SKM-1 treated with dmso at 0.1 percent for 144 hours (cell line): ENCODE measurements around the gene DCTN3.

Experiments
- DNase-seq: peaks from one replicate; lab custom pipeline; 2025; ENCODE audit not compliant: unreplicated experiment; lab: John Stamatoyannopoulos, UW

The DCTN3 gene

DNA sequence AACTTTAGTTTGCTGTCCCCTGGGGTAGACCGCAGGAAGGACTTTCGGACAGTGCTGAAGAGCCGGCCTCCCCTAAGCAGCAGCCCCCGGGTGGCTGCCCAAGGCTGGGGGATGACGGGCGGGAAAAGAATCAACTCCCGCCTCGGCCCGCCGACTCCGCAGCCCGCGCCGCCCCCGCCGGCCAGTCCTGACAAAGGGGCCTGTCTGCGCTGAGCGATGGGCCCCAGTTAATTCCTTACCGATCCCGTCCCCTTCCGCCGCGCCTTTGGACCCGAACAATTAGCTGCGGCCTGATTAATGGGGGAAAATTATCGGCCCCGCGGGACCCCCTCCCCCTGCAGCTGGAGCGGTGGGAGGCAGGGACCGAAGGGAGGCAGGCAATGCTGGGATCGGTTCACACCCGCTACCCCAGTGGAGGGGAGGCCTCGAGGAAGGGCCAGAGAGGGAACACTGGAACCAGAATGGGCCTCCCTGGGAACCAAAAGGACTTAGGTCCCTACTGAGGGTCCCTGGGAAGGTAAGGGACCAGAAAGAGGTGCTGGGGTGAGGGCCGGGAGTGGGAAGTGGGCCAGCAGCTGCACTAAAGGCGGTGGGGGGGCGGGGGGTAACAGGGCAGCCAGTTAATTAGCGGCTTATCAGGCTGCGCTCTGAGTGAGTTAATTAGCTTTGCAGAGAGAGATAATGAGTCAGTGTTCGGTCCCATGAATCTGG is 4.3 kb upstream of the DCTN3 start:
- DNase-seq, result no peak

DNA sequence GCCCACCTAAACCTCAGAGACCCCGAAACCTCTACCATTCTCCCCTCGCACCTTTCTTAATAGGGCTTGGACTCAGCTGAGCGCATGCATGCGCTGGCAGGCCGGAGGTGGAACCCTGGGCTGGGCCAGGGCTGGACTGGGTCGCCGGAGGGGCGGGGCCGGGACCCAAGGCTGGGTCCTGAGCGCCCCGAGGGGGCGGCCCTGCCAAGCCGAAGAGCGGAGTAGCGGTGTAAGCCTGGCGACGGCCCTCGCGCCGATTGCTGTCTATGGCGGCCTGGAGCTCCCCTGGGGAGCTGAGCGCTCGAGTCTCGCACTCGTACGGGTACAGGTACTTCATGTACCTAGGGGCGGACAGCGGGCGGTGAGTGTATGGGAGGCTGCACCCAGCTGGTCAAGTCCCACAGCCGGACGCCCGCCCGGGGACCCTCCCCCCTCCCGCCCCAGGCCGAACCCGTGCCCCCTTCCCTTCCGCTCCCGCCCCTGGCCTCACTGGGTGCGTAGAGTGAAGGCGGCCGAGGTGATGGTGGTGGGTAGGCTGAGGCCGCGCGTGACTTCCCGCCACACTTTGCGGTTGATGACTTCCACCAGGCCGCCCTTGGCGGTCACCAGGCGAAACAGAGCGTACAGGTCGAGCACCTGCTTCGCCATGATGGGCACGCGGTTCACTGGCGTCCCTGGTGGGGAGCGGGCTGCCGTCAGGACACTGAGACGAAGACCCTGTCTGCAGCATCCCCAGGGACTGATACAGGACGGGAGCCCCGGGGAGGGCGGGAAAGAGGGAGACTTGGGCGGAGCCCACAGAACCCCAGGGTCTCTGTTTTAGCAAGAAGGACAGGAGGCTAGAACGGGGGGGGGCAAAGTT is 3.3 kb upstream of the DCTN3 start:
- DNase-seq, result no peak

DNA sequence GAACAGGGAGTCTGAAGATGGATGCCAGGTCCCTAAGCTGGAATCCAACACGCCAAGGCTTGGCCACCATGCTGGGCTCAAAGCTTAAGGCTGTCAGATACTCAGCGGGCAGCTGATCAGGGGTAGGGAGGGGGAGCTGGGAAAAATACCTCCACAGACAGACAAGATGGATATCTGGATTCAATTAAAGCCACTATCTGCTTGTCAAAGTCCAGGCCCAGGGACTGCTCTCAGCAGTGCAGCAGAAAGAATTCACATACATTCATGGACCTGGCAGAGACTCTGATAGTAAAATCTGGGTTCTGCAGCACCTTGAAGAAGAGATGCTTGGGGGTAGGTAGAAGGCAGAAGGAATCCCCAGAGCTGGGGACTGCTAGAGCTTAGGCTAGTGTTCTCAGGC is 5.2 kb downstream of the DCTN3 start:
- DNase-seq, result no peak

DNA sequence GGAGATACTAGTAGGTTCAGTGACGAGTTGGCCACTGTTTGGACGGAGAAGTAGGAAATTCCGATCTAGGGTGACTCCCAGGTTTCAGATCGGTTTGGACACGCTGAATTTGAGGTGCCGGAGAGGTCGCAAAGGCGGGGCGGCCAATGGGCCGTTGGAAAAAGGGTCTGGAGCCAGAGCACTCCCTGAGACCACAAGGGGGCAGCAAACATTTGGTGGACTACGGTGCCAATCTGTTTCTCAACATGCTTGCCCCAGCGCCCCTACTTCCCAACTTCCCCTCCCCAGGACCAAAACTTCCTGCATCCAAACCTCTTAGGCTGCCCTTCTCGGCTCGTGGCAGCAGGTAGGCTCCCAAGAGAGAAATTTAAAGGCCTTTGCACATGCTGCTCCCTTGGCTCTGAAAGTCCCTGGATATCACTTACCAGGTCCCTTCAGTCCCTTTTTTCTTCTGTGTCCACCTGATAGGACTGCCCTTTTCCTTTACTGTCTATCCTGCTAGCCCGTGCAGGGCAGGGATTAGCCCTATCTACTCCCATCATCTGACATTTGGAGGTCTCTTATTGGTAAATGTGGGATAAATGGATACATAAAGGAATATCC is 7.4 kb downstream of the DCTN3 start:
- peak; percentile 76 for DNase-seq

DNA sequence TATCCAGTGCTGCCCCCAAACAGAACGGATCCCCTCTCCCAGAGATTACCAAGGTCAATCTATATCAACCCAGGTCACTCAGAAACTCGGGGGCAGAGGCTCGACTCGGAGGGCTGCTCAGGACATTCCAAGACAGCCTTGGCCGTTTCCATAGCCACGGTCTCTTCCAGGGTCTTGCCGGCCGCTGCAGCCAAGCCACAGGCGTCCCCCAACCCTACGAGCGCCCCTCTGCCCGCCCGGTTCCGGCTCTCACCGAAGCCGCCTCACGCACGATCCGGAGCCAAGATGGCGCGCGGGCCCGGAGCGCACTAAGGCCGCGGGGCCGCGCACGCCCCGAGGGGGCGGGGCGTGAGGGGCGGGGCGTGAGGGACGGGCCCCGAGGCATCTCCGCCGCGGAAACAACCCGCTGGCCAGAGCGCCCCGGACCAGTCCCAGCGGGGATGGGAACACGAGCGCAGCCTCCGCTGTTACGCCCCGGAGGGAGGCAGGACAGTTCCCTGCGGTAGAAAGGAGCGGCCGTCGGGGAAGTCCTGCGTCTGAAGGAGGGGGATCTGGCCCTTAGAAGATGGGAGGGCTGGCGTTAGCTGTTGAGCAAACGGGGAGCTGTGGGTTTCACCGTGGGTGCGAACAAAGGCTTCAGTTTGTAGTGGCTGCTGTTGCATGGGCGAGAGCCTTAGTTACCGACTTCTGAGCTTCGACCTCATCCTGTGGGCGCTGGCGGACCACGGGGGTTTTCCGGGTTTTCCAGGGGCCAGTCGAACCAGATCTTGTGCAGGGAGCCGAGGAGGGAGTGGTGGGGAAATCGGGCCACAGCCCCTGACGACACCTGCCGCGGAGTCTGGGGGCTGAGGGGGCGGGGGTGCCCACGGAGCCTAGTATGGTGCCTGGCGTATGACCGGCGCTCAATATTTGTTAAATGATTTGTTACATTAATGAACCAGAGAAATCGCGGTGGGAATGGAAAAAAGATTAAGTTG is 8.2 kb downstream of the DCTN3 start, which contains the start of gene RPP25L:
Gene RPP25L (minus strand): TSS at position 287 of the 977 bp plus-strand sequence. CDS start 801 bp downstream, outside the sequence.
- DNase-seq, result peak; percentile 71

DNA sequence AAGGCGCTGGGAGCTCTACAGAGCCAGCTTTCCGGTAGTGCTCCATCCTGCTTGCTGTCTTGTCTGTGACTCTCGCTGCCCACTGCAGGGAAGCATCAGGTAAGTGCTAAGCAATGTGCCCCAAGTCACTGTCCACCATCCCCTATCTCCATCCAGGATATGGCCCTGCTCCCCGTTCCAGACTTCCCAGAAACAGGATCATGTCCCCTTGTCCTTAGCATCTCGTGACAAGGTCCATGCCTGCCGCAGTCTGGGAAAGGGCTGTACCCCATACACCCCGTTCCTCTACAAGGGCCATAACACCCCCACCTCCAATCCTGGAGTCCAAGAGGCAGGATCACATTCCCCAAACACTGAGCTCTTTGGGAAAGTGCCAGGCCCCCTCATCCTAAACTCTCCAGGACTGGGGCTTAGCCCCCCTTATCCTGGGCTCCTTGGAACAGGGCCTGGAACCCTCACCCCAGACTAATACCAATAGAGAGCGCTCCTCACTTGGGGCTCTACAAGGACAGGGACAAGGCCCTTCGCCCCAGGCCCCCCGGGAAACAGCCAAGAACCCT is 9.0 kb downstream of the DCTN3 start:
- no peak for DNase-seq

DNA sequence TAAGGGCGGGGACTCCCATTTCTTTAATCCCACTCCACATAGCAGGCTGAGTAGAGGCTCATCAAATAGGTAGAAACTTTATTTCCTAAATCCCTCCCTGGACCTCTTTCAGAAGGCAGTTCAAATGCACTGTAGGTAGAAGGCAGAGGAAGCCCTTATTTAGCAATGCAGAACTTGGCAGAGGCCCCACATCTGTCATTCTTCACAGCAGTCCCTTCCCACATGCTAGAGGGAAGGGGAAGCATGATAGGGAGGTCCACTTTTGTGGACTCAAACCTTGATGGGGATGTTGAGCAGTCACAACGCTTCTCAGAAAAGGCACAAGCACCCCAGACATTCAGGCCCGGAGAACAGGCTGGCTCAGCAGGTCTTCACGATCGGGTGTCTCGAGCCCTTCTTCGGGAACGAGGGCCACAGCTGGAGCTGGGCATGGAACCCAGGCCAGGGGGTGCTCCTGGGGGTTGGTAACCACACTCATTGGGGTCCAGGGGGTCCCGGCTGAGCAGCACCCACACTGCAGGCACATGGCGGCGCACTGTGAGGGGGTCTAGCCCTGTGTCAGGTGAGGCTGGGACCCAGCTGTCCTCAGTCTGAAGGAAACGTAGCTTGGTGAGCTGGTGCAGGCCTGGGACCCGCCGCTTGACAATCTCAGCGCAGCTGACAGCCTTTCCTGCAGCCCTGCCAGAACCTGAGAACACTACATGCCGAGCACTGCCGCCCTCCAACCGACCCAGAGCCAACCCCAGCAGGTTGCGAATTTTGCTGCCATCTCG is 9.7 kb downstream of the DCTN3 start:
- no peak for DNase-seq

DNA sequence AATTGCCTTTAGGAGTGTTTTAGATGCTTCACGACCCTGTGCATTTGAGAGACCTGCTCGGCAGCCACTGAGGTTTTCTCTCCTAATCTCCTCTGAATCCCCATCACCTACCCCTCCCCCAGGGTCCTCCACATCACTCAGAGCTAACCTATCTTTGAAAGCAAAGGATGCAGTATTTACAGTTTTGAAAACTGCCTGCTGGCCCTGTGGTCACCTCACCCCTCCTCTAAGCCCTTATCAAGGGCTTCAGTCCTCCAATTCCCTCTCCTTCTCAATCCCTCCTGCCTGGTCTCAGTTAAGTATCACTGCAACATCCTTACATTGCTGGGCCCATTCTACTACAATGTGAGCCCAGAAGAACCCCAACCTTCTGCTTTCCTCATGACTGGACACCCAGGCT is 13.0 kb downstream of the DCTN3 start:
- no peak for DNase-seq

DNA sequence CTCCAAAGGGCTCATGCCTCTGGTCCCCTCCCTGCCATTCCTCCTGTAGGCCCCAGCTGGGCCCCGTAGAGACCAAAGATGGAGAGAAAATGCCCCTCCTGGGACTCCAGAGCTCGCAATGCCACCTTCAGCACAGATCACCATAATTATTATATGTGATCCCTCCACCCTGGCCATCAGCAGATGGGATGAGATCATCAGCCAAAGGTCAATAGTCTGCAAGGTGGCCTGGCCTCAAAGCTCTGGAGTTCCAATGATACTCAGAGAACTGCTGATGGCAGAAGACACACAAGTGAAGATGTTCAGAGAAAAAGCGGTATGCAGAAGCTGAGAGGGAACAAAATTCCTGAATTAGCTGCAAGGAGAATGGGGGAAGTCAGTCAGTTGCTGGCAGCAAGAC is 13.4 kb downstream of the DCTN3 start:
- DNase-seq, result no peak

DNA sequence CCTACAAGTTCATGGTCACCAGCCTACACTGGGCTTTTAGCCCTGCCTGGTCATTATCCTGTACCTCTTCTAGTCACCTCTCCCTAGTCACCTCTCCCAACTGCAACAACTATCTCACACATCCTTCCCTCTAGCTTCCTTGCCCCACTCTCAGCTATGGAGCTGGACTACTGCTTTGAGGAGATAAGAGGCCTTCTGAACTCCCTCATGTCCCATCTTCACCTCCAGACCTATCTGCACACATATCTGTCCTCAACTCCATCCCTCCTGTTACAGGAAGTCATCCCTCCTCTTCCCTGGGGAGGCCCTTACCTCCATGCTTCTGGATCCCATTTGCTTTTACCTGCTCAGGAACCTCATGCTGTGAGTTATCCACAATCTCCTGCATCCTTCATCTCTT is 14.1 kb downstream of the DCTN3 start:
- no peak for DNase-seq

DNA sequence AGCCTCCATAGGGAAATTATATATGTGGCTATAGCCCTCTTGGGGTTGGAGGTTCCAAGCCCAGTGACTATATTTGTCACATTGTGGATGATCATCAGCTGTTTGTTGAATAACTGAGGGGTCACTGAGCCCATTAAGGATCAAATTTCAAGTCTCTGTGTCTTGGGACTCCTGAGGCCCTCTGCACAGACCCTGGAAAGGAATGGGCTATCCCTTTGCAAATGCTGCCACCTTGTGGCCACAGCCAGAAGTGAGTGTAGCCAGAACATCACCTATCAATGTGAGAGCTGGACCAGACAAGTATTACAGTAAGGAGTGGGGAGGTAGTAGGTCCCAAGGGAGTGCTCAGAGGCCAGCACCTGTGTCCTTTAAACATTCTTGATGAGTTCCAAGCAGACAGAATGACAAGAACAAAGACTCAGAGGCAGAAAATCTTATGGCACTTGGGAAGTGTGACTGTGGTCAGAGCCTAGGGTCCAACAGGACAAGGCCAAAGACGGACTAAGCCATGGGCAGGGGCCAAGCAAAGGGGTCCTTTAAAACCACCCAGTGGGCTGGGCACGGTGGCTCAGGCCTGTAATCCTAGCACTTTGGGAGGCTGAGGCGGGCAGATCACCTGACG is 16.6 kb downstream of the DCTN3 start:
- peak; percentile 41 for DNase-seq

DNA sequence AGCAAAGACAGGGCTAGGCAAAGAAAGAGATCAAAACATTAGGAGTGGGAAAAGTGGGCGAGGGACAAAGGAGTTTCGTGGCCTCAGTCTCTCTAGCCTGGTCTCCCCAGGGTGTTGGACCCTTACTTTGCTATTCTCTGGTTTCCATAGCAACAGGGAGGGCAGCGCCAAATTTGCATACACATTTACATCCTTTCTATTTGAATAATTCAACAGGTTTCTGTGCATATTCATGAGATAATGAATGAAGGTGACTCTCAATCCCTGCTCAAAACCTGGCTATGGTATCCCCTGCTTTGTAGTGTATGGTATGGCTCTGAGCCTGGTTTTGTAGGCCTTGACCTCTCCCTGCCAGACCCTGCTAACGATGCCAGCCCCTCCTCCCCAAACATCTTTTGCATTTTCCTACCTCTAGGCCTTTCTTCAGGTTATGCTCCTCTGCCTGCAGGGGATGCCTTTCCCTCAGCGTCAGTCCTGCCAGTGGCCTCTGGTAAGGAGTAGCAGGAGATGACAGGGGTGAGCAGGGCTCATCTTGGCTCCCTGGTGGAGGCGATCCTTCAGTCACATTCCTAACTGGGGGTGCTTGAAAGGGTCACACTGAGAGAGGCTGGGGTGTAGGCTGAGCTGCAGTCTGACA is 18.2 kb downstream of the DCTN3 start:
- no peak for DNase-seq

DNA sequence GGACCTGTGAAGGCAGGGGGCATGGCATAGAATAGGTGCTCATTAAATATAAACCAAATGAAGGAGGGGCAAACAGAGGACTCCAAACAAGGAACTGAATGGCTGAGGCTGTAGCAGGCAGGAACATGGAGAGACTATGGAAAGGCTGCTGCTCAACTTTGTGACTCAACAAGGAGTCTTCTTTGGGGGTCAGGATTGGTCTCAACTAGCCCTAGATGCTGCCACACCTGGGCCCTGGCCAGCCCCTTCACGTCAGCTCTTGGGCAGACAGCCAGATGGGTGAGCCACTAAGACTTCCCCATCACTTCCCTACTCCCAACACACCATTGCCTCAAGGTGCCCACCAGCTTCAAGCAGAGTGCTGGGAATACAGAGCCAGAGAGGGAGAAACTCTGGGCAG is 19.4 kb downstream of the DCTN3 start:
- no peak for DNase-seq

DNA sequence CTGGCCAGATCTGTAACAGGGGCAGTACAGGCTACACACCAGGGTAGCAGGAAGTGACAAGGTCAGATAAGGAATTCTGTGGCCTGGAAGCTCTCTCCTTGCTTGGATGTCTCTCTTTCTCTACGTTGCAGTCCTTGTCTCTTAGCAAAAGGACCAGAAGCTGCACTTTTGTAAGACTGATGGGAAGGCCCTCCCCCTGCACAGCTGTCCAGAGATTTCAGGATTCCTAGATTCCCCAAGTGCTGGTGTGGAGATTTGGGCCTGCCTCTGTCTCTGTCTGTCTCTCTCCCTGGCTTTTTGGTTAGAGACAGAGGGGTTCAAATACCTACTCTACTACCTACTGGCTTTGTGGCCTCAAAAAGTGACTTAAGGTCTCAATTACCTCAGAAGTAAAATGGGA is 20.7 kb downstream of the DCTN3 start:
- DNase-seq, result no peak

DNA sequence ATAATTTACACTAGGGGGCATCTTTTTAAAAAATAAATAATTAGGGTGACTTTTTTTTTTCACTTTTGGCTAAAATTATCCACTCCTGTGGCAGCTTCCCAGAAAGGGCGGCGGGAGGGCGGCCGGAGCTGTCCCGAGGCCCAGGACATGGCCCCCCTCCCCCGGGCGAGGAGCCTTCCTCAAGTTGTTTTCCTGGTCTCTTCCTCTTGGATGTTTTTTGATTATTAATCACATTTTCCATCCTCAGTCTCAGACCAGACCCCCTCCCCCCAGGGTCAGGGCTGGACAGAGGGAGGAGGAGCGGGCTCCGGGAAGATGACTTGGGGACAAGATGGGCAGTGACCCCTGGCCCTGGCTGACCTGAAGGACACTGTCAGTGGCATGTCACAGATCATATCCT is 26.1 kb downstream of the DCTN3 start:
- DNase-seq, result no peak

DNA sequence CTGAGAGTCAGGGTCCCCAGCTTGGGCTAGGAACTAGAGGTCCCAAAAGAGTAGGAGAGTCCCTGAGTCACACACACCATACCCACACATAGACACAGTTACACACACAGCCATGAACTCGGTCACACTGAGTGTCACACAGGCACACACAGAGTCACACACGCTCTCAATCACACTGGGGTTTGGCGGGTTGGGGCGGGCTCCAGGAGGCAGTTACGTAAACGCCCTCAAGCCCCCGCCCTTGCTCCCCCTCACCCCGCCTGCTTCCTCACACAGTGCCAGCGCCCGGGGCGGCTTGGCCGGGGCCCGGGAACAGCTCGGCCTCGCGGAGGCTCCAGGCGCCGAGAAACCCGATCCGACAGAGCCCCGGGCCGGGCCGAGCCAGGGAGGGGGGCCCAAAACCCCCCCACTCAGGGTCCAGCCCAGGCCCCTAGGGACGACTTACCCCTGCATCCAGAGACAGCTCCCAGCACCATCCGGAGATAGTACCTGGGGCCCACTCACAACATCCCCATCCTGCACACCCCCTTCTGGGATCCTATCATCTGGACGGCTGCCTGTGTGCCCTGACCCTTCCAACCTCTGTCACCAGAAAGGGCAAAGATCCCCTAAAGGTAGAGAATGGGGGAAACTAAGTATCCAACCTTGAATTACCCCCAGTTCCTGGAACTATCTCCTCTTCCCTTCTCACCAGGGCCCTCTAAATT is 27.2 kb downstream of the DCTN3 start:
- DNase-seq, result no peak

DNA sequence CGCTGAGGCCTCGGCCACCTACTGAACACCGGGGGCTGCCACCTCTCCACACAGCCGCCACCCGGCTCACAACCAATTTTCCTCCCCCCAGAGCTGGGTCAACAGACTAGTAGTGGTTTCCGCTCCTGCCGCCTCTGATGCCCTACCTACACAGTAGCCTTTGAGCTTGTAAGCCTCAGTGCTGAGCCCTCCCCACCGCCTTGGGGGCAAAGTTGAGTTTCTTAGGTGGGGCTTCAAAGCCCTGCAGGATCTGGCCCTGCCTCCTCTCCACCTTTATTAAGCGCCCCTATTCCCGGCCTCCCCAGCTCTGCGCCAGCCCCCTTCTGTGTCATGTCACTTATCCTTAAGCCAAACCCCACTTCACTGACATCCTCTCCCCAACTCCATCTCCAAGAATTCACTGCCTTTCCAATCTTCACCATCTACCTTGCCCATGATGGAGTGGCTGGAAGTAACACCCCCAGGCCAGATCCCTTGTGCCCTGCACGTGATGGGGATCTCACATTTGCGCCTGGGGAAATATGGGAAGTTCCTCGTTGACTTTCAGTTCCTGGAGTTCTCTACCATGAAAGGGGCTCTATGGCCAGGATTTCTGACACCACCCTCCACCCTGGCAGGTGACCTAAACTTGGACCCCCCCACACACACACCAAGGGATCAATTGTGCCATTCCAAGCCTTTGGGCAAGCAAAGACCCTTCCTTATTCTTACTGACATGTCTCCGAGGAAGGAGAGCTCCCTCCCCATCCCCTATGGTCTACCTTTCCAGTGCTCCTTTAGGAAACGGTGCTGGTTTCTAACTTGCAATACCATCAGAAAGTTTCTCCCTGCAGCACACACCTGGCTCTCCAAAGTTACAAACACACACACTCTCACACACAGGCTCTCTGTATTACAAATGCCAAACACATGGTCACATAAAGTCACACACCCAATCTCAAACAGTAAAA is 28.1 kb downstream of the DCTN3 start:
- DNase-seq, result no peak
